Aorta (tissue), 5 donors: ENCODE data around the gene TSHZ3. TPM values are rescaled to one million over a fixed set of nuclear protein-coding genes. Genes with fewer than 3 reads are reported as not detected.

ENCODE experiments used
- ATAC-seq: fragments of 200-7000 bp; cut with Tn5 transposase; one replicate; pipeline ENCODE4 v1.9.1; 2022; ENCODE audit warnings: moderate library complexity; ENCODE audit not compliant: low FRiP score
- DNase-seq, 2 donors: peaks; one replicate each; pipeline ENCODE4 v3.0.0-alpha.2; 2020
- H3K27ac ChIP-seq, 2 donors: one replicate each; pipeline ENCODE4 v1.5.1; 2013; ENCODE audit warnings: low read length in 2 of 2, mild to moderate bottlenecking in 2 of 2, moderate library complexity in 2 of 2, control low read depth in 1 of 2, inconsistent platforms in 1 of 2, low read depth in 1 of 2
- H3K27me3 ChIP-seq, 2 donors: one replicate each; pipeline ENCODE4 v1.6.1; 2013; ENCODE audit warnings: control low read depth in 1 of 2, low read length in 1 of 2, mild to moderate bottlenecking in 1 of 2, moderate library complexity in 1 of 2; ENCODE audit not compliant: insufficient read depth in 2 of 2, control insufficient read depth in 1 of 2
- H3K36me3 ChIP-seq, 2 donors: one replicate each; pipeline ENCODE4 v1.6.1; 2013; ENCODE audit warnings: control low read depth in 1 of 2, low read length in 1 of 2, mild to moderate bottlenecking in 1 of 2; ENCODE audit not compliant: insufficient read depth in 2 of 2, control insufficient read depth in 1 of 2
- H3K4me1 ChIP-seq, 2 donors: one replicate each; pipeline ENCODE4 v1.6.1; 2013; ENCODE audit warnings: low read length in 2 of 2, control low read depth in 1 of 2, mild to moderate bottlenecking in 1 of 2, moderate library complexity in 1 of 2; ENCODE audit not compliant: insufficient read depth in 2 of 2, control insufficient read depth in 1 of 2
- H3K4me3 ChIP-seq, 2 donors: one replicate each; pipeline ENCODE4 v1.5.1; 2013; ENCODE audit warnings: low read length in 2 of 2, control low read depth in 1 of 2, mild to moderate bottlenecking in 1 of 2
- H3K9me3 ChIP-seq: one replicate; pipeline ENCODE4 v1.6.1; 2013; ENCODE audit warnings: mild to moderate bottlenecking, low read length; ENCODE audit not compliant: control insufficient read depth
- WGBS, 2 donors: extraction: QIAGEN DNeasy Blood & Tissue Kit; methylation state at CpG; one replicate each; pipeline ENCODE4 v1.1.7; 2013; 5-methylcytosine and 5-hydroxymethylcytosine counted together
- intact Hi-C, 2 donors: fragments of 100-400 bp; cut with DNase I; formaldehyde crosslinking; loops; one replicate each; pipeline versions ENCODE4 v1.14.2 to v1.15.0; 2022
- polyA plus RNA-seq, 2 donors: library from polyadenylated mRNA; stranded (reverse); fragments of 200-250 nt; gene quantifications; one replicate each; pipeline ENCODE4 v1.2.3, GENCODE V29; 2013
- total RNA-seq, 2 donors: library from RNA; stranded (reverse); fragmentation: NEBNext Ultra II Directional; extraction: Animal tissue kit (Norgen Biotek cat#: 25700); gene quantifications; one replicate each; pipeline ENCODE4 v1.2.1, GENCODE V29; 2021
- donor health status: healthy with polysubstance abuse.
- donor health status: Bipolar disorder and iron deficiency.
- donor health status: DM: no; HTN: no; CAD: no.
- donor health status: DM: no; HTN: no; CAD: no.
- donor health status: DM: yes; HTN: yes; CAD: no.

Gene TSHZ3
- total and polyA plus RNA-seq, 4 donors, result 3.0 to 20.6 (median 10.8) TPM

- Histone ChIP-seq H3K9me3 (no peaks in the 10 kb centered on the region), H3K4me3 (no peak overlapping the region), H3K27me3 (no peaks in the 10 kb centered on the region), H3K36me3 (no peaks in the 10 kb centered on the region), H3K27ac (no peak overlapping the region), H3K4me1 (no peaks in the 10 kb centered on the region)
- 63 to 70% methylated on average over 3 of the region's 3 CpGs for WGBS, 2 donors
- no peak for DNase-seq
- ATAC-seq, result no peak
- intact Hi-C loops, result no loop called here
Observed at GRCh38 chr19:31319465-31319864, 29.8 kb downstream of the TSHZ3 start.

DNA sequence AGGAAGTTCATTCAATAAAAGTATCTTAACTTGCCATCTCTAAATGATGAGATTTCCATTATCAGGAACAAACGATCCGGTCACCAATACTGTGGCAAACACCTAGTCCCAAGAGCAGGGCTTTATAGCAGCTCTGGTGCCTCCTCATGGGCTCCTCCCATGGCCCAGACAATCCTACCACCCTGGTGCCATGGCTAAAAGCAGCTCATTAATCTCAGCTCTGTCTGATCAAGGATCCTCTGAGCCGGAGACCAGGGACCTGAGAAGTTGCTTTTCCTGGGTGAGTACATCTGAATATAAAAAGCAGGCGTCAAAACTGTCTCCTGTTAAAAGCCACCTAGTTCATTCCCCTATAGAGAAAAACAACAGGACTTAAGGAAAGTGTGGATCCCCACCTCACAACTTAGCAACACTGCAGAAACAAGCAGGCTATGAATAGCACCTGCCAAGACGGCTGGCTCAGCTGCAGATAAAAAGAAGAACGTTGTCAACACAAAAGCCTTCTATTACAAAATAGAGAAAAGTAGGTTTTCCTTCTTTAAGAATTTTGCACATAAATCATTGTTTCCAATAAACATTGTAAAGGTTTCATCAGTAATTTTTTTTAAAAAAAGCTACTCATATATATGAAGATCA lies 30.3 kb downstream of the TSHZ3 start:
- ATAC-seq, result no peak
- Histone ChIP-seq H3K4me1 (no peaks in the 10 kb centered on the region), H3K9me3 (no peaks in the 10 kb centered on the region), H3K36me3 (no peaks in the 10 kb centered on the region), H3K27me3 (no peaks in the 10 kb centered on the region), H3K4me3 (no peak overlapping the region), H3K27ac (no peak overlapping the region)
- intact Hi-C loops, result no loop called here
- no peak for DNase-seq
- WGBS, 2 donors, result 63 to 69% methylated on average over 6 of the region's 6 CpGs

- WGBS, 2 donors, result 75 to 79% methylated on average over 11 of the region's 11 CpGs
- ATAC-seq (no peak), DNase-seq (no peak)
- Histone ChIP-seq H3K27ac (no peak overlapping the region), H3K4me1 (no peaks in the 10 kb centered on the region), H3K27me3 (no peaks in the 10 kb centered on the region), H3K4me3 (no peak overlapping the region), H3K36me3 (no peaks in the 10 kb centered on the region), H3K9me3 (no peaks in the 10 kb centered on the region)
- intact Hi-C loops, result no loop called here
Observed at GRCh38 chr19:31317570-31317969, 31.7 kb downstream of the TSHZ3 start.

GRCh38 chr19:31317093-31317492 lies 32.1 kb downstream of the TSHZ3 start:
- no peak overlapping the region for H3K27ac ChIP-seq
- no peaks in the 10 kb centered on the region for H3K9me3 ChIP-seq
- H3K4me1 ChIP-seq, result no peaks in the 10 kb centered on the region
- no peak for ATAC-seq
- no peak for DNase-seq
- intact Hi-C loops, result no loop called here
- no peaks in the 10 kb centered on the region for H3K27me3 ChIP-seq
- H3K4me3 ChIP-seq, result no peak overlapping the region
- H3K36me3 ChIP-seq, result no peaks in the 10 kb centered on the region
- WGBS, 2 donors, result 72% methylated on average over 6 of the region's 6 CpGs

- Histone ChIP-seq H3K27me3 (no peaks in the 10 kb centered on the region), H3K4me3 (no peak overlapping the region), H3K4me1 (no peaks in the 10 kb centered on the region), H3K27ac (no peak overlapping the region), H3K9me3 (no peaks in the 10 kb centered on the region), H3K36me3 (no peaks in the 10 kb centered on the region)
- intact Hi-C loops, result no loop called here
- DNase-seq (no peak), ATAC-seq (peak; percentile 75)
- WGBS, 2 donors, result 71 to 73% methylated on average over 12 of the region's 12 CpGs
Observed at GRCh38 chr19:31316201-31316951, 32.9 kb downstream of the TSHZ3 start.

- no peaks in the 10 kb centered on the region for H3K9me3 ChIP-seq
- ATAC-seq (no peak), DNase-seq (no peak)
- intact Hi-C loops, result no loop called here
- no peaks in the 10 kb centered on the region for H3K4me1 ChIP-seq
- no peaks in the 10 kb centered on the region for H3K27me3 ChIP-seq
- H3K27ac ChIP-seq, result no peak overlapping the region
- 79 to 82% methylated on average over 5 of the region's 5 CpGs for WGBS, 2 donors
- no peaks in the 10 kb centered on the region for H3K36me3 ChIP-seq
- no peak overlapping the region for H3K4me3 ChIP-seq
Observed at GRCh38 chr19:31315652-31316051, 33.6 kb downstream of the TSHZ3 start.

DNA sequence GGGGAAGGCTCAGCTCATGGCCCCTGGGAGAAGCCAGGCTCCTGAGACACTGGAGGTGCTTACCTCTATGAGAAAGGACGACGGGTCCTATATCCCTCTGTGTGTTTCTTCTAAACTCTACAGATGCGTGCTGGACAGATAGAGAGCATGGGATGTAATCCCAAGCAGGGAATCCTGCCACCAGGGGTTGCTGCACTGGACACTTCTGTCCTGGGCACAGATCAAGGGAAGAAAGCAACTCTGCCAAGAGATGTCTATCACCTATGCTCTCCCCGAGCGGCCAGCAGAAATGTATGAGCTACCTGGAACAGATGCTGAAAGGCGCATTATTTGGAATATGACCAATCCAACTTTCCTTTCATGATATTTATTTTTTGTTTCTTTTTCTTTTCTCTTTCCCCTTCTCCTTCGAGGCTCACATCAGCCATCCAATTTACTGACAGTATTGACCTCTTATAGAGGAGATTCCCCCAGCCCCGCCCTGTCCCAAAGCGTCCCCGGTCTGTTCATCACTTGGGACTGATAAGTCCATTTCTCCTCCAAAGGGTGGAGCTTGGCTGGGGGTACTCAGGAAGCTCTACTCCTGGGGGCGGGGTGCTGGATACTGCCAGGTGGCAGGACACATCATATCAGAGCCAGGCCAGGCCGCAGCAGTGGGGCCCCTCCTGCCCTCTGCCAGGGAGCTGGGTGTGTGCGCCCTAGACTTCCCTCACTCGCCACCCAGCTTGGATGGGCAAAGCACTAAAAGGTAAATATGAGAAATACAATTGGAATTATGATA lies 34.2 kb downstream of the TSHZ3 start:
- ATAC-seq (peak; percentile 15), DNase-seq (no peak)
- intact Hi-C loops, result no loop called here
- no peak overlapping the region for H3K4me3 ChIP-seq
- no peak overlapping the region for H3K27ac ChIP-seq
- no peaks in the 10 kb centered on the region for H3K27me3 ChIP-seq
- no peaks in the 10 kb centered on the region for H3K36me3 ChIP-seq
- no peaks in the 10 kb centered on the region for H3K4me1 ChIP-seq
- WGBS, 2 donors, result 91% methylated on average over 14 of the region's 14 CpGs
- H3K9me3 ChIP-seq, result no peaks in the 10 kb centered on the region

GRCh38 chr19:31314156-31314555 lies 35.1 kb downstream of the TSHZ3 start:
- intact Hi-C loops, result no loop called here
- no peak for DNase-seq
- Histone ChIP-seq H3K9me3 (no peaks in the 10 kb centered on the region), H3K27me3 (no peaks in the 10 kb centered on the region), H3K36me3 (no peaks in the 10 kb centered on the region), H3K4me1 (no peaks in the 10 kb centered on the region), H3K4me3 (no peak overlapping the region), H3K27ac (no peak overlapping the region)
- no peak for ATAC-seq
- 93 to 95% methylated on average over 10 of the region's 10 CpGs for WGBS, 2 donors
